IPS DF 6.9 (cell line): ENCODE data around the gene IPO13.

Experiments
- DNase-seq: peaks from one replicate; pipeline ENCODE4 v3.0.0-alpha.2; 2013; ENCODE audit warnings: low read depth, low spot score
- H3K27ac ChIP-seq: one replicate; pipeline ENCODE4 v1.5.1; 2013; ENCODE audit warnings: low read length, control low read depth
- H3K27me3 ChIP-seq: 2 replicates; pipeline ENCODE4 v1.6.1; 2013; ENCODE audit warnings: mild to moderate bottlenecking, low read length; ENCODE audit not compliant: control insufficient read depth, insufficient read depth
- H3K36me3 ChIP-seq: 2 replicates; pipeline ENCODE4 v1.6.1; 2013; ENCODE audit warnings: low read length; ENCODE audit not compliant: control insufficient read depth, insufficient read depth
- H3K4me1 ChIP-seq: 2 replicates; pipeline ENCODE4 v1.6.1; 2013; ENCODE audit warnings: low read length; ENCODE audit not compliant: control insufficient read depth, insufficient read depth
- H3K4me3 ChIP-seq: 2 replicates; pipeline ENCODE4 v1.5.1; 2013; ENCODE audit warnings: mild to moderate bottlenecking, low read length
- H3K9me3 ChIP-seq: 2 replicates; pipeline ENCODE4 v1.6.1; 2013; ENCODE audit warnings: low read length, inconsistent platforms; ENCODE audit not compliant: control insufficient read depth, insufficient read depth
- WGBS: extraction: QIAGEN DNeasy Blood & Tissue Kit; methylation state at CpG from one replicate; pipeline ENCODE4 v1.1.7; 2013; ENCODE audit warnings: mixed read lengths, missing lambda C conversion rate; ENCODE audit not compliant: insufficient read length, insufficient coverage; 5-methylcytosine and 5-hydroxymethylcytosine counted together

The IPO13 gene

DNA sequence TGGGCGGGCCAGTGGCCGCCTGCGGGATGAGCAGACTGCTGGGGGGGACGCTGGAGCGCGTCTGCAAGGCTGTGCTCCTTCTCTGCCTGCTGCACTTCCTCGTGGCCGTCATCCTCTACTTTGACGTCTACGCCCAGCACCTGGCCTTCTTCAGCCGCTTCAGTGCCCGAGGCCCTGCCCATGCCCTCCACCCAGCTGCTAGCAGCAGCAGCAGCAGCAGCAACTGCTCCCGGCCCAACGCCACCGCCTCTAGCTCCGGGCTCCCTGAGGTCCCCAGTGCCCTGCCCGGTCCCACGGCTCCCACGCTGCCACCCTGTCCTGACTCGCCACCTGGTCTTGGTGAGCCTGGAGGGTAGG lies 34.4 kb downstream of the IPO13 start:
- Histone ChIP-seq H3K4me1 (peaks cover 2% of the 10 kb centered on the region; the same call in 1 of the 2 replicates), H3K27ac (no peak overlapping the region), H3K4me3 (no peak overlapping the region), H3K27me3 (no peaks in the 10 kb centered on the region), H3K9me3 (no peaks in the 10 kb centered on the region), H3K36me3 (peaks cover 13% of the 10 kb centered on the region; the same call in 1 of the 2 replicates)
- DNase-seq: no peak
- WGBS: no CpG with 5 or more reads among the region's 20 CpGs

DNA sequence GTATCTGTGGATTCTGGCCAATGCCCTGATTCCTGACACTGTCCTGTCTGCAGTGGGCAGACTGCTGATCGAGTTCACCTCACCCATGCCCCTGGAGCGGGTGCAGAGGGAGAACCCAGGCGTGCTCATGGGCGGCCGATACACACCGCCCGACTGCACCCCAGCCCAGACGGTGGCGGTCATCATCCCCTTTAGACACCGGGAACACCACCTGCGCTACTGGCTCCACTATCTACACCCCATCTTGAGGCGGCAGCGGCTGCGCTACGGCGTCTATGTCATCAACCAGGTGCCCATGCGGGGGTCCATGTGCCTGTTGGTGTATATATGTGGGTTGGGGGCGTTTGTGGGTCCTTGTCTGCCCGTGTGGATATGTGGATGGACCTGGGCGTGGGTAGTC lies 34.9 kb downstream of the IPO13 start:
- whole genome bisulfite sequencing: no CpG with 5 or more reads among the region's 20 CpGs
- H3K36me3 ChIP-seq: peaks cover 12% of the 10 kb centered on the region; the same call in 1 of the 2 replicates

DNA sequence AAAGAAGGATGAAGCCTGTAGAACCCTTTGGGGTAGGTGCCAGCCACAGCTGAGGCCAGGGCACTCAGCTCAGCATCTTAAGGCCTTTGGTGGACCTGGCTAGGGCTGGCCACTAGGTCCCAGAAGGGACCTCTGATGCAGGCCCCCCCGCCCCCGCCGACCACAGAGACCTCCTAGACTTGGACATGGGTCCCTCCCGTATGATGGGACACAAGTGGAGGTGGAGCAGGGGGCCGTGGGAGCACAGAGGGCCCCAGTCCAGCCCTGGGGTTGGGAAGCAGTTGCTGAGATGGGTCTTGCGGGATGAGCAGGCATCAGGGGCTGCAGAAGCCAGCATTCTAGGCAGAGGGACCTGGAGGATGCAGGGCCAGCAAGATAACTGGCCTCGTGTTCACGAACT lies 35.5 kb downstream of the IPO13 start:
- no CpG with 5 or more reads among the region's 8 CpGs for WGBS
- Histone ChIP-seq H3K27me3 (no peaks in the 10 kb centered on the region), H3K36me3 (peaks cover 12% of the 10 kb centered on the region; the same call in 1 of the 2 replicates), H3K4me1 (peaks cover 2% of the 10 kb centered on the region; the same call in 1 of the 2 replicates), H3K27ac (no peak overlapping the region), H3K4me3 (no peak overlapping the region), H3K9me3 (no peaks in the 10 kb centered on the region)
- no peak for DNase-seq

More for the DNA sequence above, 34.9 kb downstream of the IPO13 start:
- H3K9me3 ChIP-seq: no peaks in the 10 kb centered on the region
- no peak overlapping the region for H3K27ac ChIP-seq
- H3K27me3 ChIP-seq: no peaks in the 10 kb centered on the region
- peaks cover 2% of the 10 kb centered on the region; the same call in 1 of the 2 replicates for H3K4me1 ChIP-seq
- H3K4me3 ChIP-seq: no peak overlapping the region
- DNase-seq: no peak

DNA sequence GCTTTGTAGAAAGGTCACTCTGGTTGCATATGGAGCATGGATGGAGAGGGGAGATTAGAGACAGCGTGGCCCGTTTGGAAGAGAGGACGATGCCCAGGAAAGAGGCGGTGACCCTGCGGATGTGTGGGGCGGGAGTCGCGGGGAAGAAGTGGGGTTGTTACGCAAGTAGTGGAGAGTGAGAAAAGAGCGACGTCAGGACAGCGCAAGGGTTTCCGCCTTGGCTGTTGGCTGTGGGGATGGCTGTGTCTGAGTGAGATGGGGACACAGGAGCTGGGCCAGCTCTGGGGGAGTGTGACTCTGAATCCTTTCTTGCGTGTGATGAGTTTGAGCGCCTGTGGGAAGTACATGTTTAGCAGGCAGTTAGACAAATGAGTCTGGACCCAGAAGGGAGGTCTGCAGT lies 36.1 kb downstream of the IPO13 start:
- Histone ChIP-seq H3K27me3 (no peaks in the 10 kb centered on the region), H3K27ac (no peak overlapping the region), H3K4me3 (no peak overlapping the region), H3K4me1 (peaks cover 2% of the 10 kb centered on the region; the same call in 1 of the 2 replicates), H3K9me3 (no peaks in the 10 kb centered on the region), H3K36me3 (peaks cover 12% of the 10 kb centered on the region; the same call in 1 of the 2 replicates)
- 100% methylated on average over 2 of the region's 15 CpGs for WGBS
- no peak for DNase-seq

DNA sequence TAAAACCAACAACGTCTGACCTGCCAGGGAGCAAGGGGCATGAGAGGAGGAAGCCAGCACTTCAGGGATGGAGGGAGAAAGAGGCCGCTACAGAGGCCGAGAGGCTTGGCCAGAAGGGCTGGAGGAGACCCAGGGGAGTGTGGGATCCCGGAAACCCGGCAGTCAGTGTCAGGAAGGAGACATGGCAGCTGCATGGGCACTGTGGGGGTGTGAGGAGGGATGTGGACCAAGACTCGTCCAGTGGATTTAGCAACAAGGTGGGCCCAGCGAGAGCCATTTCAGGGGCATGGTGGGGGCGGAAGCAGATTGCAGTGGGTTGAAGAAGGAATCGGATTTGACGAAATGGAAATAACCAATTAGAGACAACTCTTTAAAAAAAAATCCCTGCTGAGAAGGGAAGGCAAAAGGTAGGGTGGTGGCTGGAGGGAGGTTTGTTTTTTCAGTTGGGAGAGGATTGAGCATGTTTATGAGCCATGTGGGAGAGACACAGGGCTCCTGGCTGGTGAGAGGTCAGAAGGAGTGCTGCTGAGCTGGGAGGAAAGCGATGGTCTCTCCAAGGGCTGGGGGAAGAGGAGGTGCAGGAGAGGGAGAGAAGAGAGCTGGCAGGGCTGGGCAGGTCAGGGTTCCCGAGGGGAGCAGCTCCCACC lies 36.6 kb downstream of the IPO13 start:
- Histone ChIP-seq H3K27ac (no peak overlapping the region), H3K4me3 (no peak overlapping the region), H3K27me3 (no peaks in the 10 kb centered on the region), H3K9me3 (no peaks in the 10 kb centered on the region), H3K4me1 (peaks cover 2% of the 10 kb centered on the region; the same call in 1 of the 2 replicates), H3K36me3 (peaks cover 12% of the 10 kb centered on the region; the same call in 1 of the 2 replicates)
- no CpG with 5 or more reads among the region's 12 CpGs for WGBS
- no peak for DNase-seq

DNA sequence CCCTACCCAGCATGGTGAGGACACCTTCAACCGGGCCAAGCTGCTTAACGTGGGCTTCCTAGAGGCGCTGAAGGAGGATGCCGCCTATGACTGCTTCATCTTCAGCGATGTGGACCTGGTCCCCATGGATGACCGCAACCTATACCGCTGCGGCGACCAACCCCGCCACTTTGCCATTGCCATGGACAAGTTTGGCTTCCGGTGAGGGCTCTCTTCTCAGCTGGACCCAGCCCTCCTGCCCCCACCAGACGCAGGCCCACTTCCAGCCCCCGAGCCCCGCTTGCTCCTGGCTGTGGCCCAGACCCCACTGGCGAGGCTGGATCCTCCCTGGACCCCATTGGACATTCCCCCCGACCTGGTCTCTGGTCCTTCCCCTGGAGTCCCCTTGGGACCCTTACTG lies 38.1 kb downstream of the IPO13 start:
- Histone ChIP-seq H3K4me1 (peaks cover 2% of the 10 kb centered on the region; the same call in 1 of the 2 replicates), H3K27me3 (no peaks in the 10 kb centered on the region), H3K9me3 (no peaks in the 10 kb centered on the region), H3K27ac (no peak overlapping the region), H3K4me3 (no peak overlapping the region), H3K36me3 (peaks cover 12% of the 10 kb centered on the region; the same call in 1 of the 2 replicates)
- WGBS: no CpG with 5 or more reads among the region's 16 CpGs
- DNase-seq: no peak

DNA sequence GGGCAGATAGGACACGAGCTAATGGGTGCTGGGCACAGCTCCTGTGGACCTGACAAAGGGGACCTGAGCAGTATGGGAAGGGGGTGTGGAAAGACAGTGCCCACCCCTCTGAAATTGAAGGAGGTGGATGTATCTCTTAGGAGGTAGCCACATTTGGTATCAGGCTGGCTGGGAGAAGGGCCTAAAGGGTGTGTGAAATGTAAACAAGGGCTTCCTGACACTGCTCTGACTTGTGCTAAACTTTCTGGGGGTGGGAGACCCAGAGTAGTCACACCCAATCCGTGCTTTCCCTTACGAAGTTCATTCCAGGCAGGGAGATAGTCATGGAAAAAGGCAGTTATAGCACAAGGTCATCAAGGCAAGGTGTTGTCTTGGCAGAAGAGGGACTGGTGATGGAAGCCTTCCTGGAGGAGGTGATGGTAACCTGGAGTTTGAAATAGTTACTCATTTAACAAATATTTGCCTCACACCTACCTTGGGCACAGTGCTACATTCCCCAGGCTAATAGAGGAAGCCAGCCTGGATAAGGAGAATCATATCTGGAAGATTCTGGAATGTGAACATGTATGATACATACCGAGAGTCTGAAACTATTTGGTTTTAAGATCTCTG lies 39.3 kb downstream of the IPO13 start:
- no peaks in the 10 kb centered on the region for H3K9me3 ChIP-seq
- no peak overlapping the region for H3K27ac ChIP-seq
- peaks cover 2% of the 10 kb centered on the region; the same call in 1 of the 2 replicates for H3K4me1 ChIP-seq
- H3K36me3 ChIP-seq: peaks cover 12% of the 10 kb centered on the region; the same call in 1 of the 2 replicates
- no CpG with 5 or more reads among the region's 4 CpGs for WGBS
- no peak for DNase-seq
- no peak overlapping the region for H3K4me3 ChIP-seq
- H3K27me3 ChIP-seq: no peaks in the 10 kb centered on the region

DNA sequence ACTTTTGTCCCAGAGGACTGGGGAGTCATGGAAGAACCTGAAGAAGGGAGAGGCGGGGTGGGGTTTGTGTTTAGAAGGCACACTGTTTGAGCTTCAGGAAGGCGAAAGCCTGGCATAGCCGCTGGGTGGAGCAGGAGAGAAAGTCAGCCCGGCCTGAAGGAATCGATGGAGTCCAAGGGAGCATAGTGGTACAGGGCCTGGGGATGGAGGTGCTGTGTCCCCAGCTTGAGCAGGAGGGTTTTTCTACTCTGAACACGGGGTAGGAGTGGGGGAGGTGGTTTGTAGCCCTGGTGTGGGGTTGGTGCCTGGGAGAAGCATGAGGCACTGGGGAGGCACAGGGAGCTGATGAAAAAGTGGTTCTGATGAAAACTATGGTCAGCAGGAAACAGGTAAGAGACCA lies 40.0 kb downstream of the IPO13 start:
- no CpG with 5 or more reads among the region's 6 CpGs for WGBS
- DNase-seq: no peak
- H3K27ac ChIP-seq: no peak overlapping the region
- H3K4me1 ChIP-seq: peaks cover 2% of the 10 kb centered on the region; the same call in 1 of the 2 replicates
- peaks cover 10% of the 10 kb centered on the region; the same call in 1 of the 2 replicates for H3K36me3 ChIP-seq
- H3K27me3 ChIP-seq: no peaks in the 10 kb centered on the region
- no peak overlapping the region for H3K4me3 ChIP-seq
- H3K9me3 ChIP-seq: no peaks in the 10 kb centered on the region

DNA sequence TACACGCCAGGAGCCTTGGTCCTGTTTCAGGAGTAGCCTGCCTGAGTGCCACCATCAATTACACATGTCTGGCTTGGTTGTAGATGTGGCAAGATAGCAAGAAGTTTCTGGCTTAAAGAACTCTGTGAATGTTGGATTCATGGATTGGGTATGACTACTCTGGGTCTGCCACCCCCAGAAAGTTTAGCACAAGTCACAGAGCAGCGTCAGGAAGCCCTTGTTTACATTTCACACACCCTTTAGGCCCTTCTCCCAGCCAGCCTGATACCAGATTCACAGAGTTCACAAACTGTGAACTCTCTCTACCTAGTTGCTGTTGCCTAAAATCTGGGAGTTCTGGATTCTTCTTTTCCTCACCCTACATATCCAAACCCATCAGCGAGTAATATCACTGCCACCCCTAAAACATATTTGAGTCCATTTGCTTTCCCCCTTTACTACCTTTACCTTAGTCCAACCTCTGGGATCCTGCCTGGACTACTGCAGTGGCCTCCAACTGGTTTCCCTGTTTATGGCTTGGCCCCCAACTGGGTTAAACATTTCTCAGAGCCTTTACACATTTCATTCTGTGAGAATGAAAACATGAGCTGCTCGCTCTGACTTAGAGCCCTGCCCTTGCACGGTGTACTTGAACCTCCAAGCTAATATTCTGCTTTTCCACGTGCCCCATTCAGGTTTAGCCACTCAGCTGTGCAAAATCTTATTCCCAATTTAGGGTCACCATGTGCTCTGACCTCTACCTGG lies 40.6 kb downstream of the IPO13 start:
- WGBS: no CpG with 5 or more reads among the region's 6 CpGs
- Histone ChIP-seq H3K36me3 (peaks cover 8% of the 10 kb centered on the region; the same call in 1 of the 2 replicates), H3K27ac (no peak overlapping the region), H3K4me3 (no peak overlapping the region), H3K4me1 (peaks cover 2% of the 10 kb centered on the region; the same call in 1 of the 2 replicates), H3K9me3 (no peaks in the 10 kb centered on the region), H3K27me3 (no peaks in the 10 kb centered on the region)
- DNase-seq: no peak
